NCI-H1417 treated with DMSO at 0.1 percent for 48 hours (cell line): ENCODE data around the gene CCDC14.
"Not testable (repeated sequence)": the region's sequence is repeated elsewhere in the genome, so short reads cannot be mapped to it uniquely, and the experiment has no call there.

ENCODE experiments used
- DNase-seq: peaks from one replicate; lab custom pipeline; 2025; lab: John Stamatoyannopoulos, UW

Gene CCDC14

GRCh38 chr3:123966799-123967198 lies 5.8 kb upstream of the CCDC14 start:
- DNase-seq: not testable (repeated sequence)

GRCh38 chr3:123964793-123965192 lies 3.8 kb upstream of the CCDC14 start:
- DNase-seq: not testable (repeated sequence)

- DNase-seq: no peak
These were observed 453 bp upstream of the CCDC14 start for GRCh38 chr3:123961508-123961856.

- DNase-seq: no peak
These were observed 7.3 kb downstream of the CCDC14 start for GRCh38 chr3:123953735-123954134.

GRCh38 chr3:123952844-123953520 lies 8.0 kb downstream of the CCDC14 start:
- no peak for DNase-seq

- DNase-seq: peak; percentile 31
These were observed 9.2 kb downstream of the CCDC14 start for GRCh38 chr3:123951522-123952447.

GRCh38 chr3:123949641-123950040 lies 11.4 kb downstream of the CCDC14 start:
- DNase-seq: no peak

GRCh38 chr3:123948449-123948848 lies 12.6 kb downstream of the CCDC14 start:
- no peak for DNase-seq

GRCh38 chr3:123947482-123947881 lies 13.5 kb downstream of the CCDC14 start:
- DNase-seq: no peak

- DNase-seq: no peak
These were observed 19.5 kb downstream of the CCDC14 start for GRCh38 chr3:123941542-123941941.

- no peak for DNase-seq
These were observed 19.9 kb downstream of the CCDC14 start for GRCh38 chr3:123941121-123941520.

GRCh38 chr3:123939706-123940105 lies 21.3 kb downstream of the CCDC14 start:
- no peak for DNase-seq

- DNase-seq: no peak
These were observed 24.6 kb downstream of the CCDC14 start for GRCh38 chr3:123936400-123936799.

- DNase-seq: no peak
These were observed 25.2 kb downstream of the CCDC14 start for GRCh38 chr3:123935830-123936229.

- no peak for DNase-seq
These were observed 26.8 kb downstream of the CCDC14 start for GRCh38 chr3:123934250-123934649.

GRCh38 chr3:123930445-123930844 lies 30.6 kb downstream of the CCDC14 start:
- no peak for DNase-seq

GRCh38 chr3:123929325-123929724 lies 31.7 kb downstream of the CCDC14 start:
- DNase-seq: no peak

GRCh38 chr3:123926396-123926795 lies 34.6 kb downstream of the CCDC14 start:
- no peak for DNase-seq

GRCh38 chr3:123920868-123921267 lies 40.2 kb downstream of the CCDC14 start:
- no peak for DNase-seq

GRCh38 chr3:123920383-123920782 lies 40.6 kb downstream of the CCDC14 start:
- DNase-seq: no peak

GRCh38 chr3:123919353-123919752 lies 41.7 kb downstream of the CCDC14 start:
- no peak for DNase-seq

GRCh38 chr3:123914829-123915228 lies 46.2 kb downstream of the CCDC14 start:
- DNase-seq: no peak

- DNase-seq: no peak
These were observed 51.2 kb downstream of the CCDC14 start for GRCh38 chr3:123909785-123910184.
